Measurements from ENCODE around the gene OTOF.

Gene OTOF

GRCh38 chr2:26444236-26444635 is 33.7 kb downstream of the OTOF start:
- no peak for DNase-seq

- no peak for DNase-seq
Measured at GRCh38 chr2:26442707-26443106, 35.2 kb downstream of the OTOF start.

- DNase-seq, result no peak
Measured at GRCh38 chr2:26442301-26442700, 35.6 kb downstream of the OTOF start.

GRCh38 chr2:26438926-26439325 is 39.0 kb downstream of the OTOF start:
- DNase-seq, result no peak

GRCh38 chr2:26438526-26438925 is 39.4 kb downstream of the OTOF start:
- peak; percentile 1 for DNase-seq

- no peak for DNase-seq
Measured at GRCh38 chr2:26435106-26435505, 42.8 kb downstream of the OTOF start.

GRCh38 chr2:26432859-26433258 is 45.1 kb downstream of the OTOF start:
- no peak for DNase-seq

- DNase-seq, result no peak
Measured at GRCh38 chr2:26432363-26432762, 45.6 kb downstream of the OTOF start.

GRCh38 chr2:26430826-26431225 is 47.1 kb downstream of the OTOF start:
- DNase-seq, result no peak

- no peak for DNase-seq
Measured at GRCh38 chr2:26429779-26430578, 47.9 kb downstream of the OTOF start.

GRCh38 chr2:26428846-26429245 is 49.1 kb downstream of the OTOF start:
- DNase-seq, result no peak

- DNase-seq, result no peak
Measured at GRCh38 chr2:26424221-26424620, 53.7 kb downstream of the OTOF start.

- DNase-seq, result no peak
Measured at GRCh38 chr2:26423750-26424149, 54.2 kb downstream of the OTOF start.

GRCh38 chr2:26422947-26423629 is 54.8 kb downstream of the OTOF start:
- no peak for DNase-seq

GRCh38 chr2:26421961-26422360 is 56.0 kb downstream of the OTOF start:
- no peak for DNase-seq

- no peak for DNase-seq
Measured at GRCh38 chr2:26414311-26414710, 63.6 kb downstream of the OTOF start.

GRCh38 chr2:26412091-26412673 is 65.7 kb downstream of the OTOF start:
- DNase-seq, result no peak

- no peak for DNase-seq
Measured at GRCh38 chr2:26411419-26411818, 66.5 kb downstream of the OTOF start.

- DNase-seq, result no peak
Measured at GRCh38 chr2:26410764-26411243, 67.1 kb downstream of the OTOF start.

GRCh38 chr2:26409785-26410184 is 68.1 kb downstream of the OTOF start:
- DNase-seq, result no peak

GRCh38 chr2:26407526-26407925 is 70.4 kb downstream of the OTOF start:
- no peak for DNase-seq

Measured in kidney glomerular epithelial cell (primary cell).